SU-DHL-6 (cell line): ENCODE measurements around the gene ZNF618.

Experiments used
- H2AFZ ChIP-seq: fragments of 200-600 bp; sonication (generic); 2 replicates; pipeline ENCODE4 v1.6.1; 2014; ENCODE audit warnings: low read depth, mild to moderate bottlenecking, moderate library complexity, mixed read lengths, antibody characterized with exemption, low read length; ENCODE audit not compliant: severe bottlenecking
- H3F3A ChIP-seq: fragments of 200-600 bp; shearing (Covaris generic); 2 replicates; pipeline ENCODE4 v1.6.0; 2016; ENCODE audit warnings: antibody characterized with exemption, mild to moderate bottlenecking; ENCODE audit not compliant: insufficient read depth
- H3K27ac ChIP-seq: fragments of 200-600 bp; sonication (generic); 2 replicates; pipeline ENCODE4 v1.5.1; 2016; ENCODE audit warnings: low read depth, mild to moderate bottlenecking, low read length, moderate library complexity, mixed read lengths
- H3K27me3 ChIP-seq: fragments of 200-600 bp; sonication (generic), shearing (Covaris generic); 2 replicates; pipeline ENCODE4 v1.6.0; 2014; ENCODE audit warnings: mild to moderate bottlenecking, low read length
- H3K36me3 ChIP-seq: fragments of 200-600 bp; sonication (generic); 2 replicates; pipeline ENCODE4 v1.6.1; 2014; ENCODE audit warnings: mild to moderate bottlenecking, low read length, mixed read lengths
- H3K4me2 ChIP-seq: fragments of 300-600, 200-600 bp; shearing (Covaris generic), sonication (generic); 2 replicates; pipeline ENCODE4 v1.6.0; 2014; ENCODE audit warnings: low read length, low read depth, mild to moderate bottlenecking; ENCODE audit not compliant: poor library complexity, severe bottlenecking
- H3K4me3 ChIP-seq: fragments of 200-600 bp; sonication (generic); 2 replicates; pipeline ENCODE4 v1.5.1; 2014; ENCODE audit warnings: antibody characterized with exemption, low read length, mild to moderate bottlenecking, mixed read lengths; ENCODE audit not compliant: insufficient read depth, poor library complexity, severe bottlenecking
- H3K79me2 ChIP-seq: fragments of 200-600 bp; sonication (generic); 2 replicates; pipeline ENCODE4 v1.6.1; 2014; ENCODE audit warnings: mild to moderate bottlenecking, low read length, moderate library complexity; ENCODE audit not compliant: insufficient read depth
- H3K9ac ChIP-seq: fragments of 200-600 bp; sonication (generic); 2 replicates; pipeline ENCODE4 v1.7.0; 2014; ENCODE audit warnings: mild to moderate bottlenecking, low read length
- H3K9me2 ChIP-seq: fragments of 200-600 bp; sonication (generic); replicated peaks from 2 replicates; pipeline ENCODE4 v1.6.1; 2014; ENCODE audit warnings: low read length; ENCODE audit not compliant: insufficient read depth
- H3K9me3 ChIP-seq: fragments of 200-600 bp; sonication (generic); 2 replicates; pipeline ENCODE4 v1.6.1; 2014; ENCODE audit warnings: low read length, mixed read lengths; ENCODE audit not compliant: insufficient read depth
- H4K20me1 ChIP-seq: fragments of 200-600 bp; sonication (generic); 2 replicates; pipeline ENCODE4 v1.6.1; 2014; ENCODE audit warnings: low read depth, mild to moderate bottlenecking, antibody characterized with exemption, low read length, moderate library complexity, mixed read lengths
- EZH2phosphoT487 ChIP-seq: fragments of 200-600 bp; sonication (generic), shearing (Covaris generic); conservative IDR thresholded peaks from 2 replicates; pipeline ENCODE4 v1.6.1; 2018; ENCODE audit warnings: mild to moderate bottlenecking, antibody characterized with exemption, low read length, moderate library complexity, mixed read lengths
- TF ChIP-seq, protein P1 (sequence below): fragments of 200-600 bp; sonication (generic); IDR thresholded peaks from one replicate; pipeline ENCODE4 v1.5.1; 2017; ENCODE audit warnings: antibody characterized with exemption, mild to moderate bottlenecking, low read length, moderate library complexity; ENCODE audit not compliant: insufficient read depth, poor library complexity, severe bottlenecking

ZNF618 gene

DNA sequence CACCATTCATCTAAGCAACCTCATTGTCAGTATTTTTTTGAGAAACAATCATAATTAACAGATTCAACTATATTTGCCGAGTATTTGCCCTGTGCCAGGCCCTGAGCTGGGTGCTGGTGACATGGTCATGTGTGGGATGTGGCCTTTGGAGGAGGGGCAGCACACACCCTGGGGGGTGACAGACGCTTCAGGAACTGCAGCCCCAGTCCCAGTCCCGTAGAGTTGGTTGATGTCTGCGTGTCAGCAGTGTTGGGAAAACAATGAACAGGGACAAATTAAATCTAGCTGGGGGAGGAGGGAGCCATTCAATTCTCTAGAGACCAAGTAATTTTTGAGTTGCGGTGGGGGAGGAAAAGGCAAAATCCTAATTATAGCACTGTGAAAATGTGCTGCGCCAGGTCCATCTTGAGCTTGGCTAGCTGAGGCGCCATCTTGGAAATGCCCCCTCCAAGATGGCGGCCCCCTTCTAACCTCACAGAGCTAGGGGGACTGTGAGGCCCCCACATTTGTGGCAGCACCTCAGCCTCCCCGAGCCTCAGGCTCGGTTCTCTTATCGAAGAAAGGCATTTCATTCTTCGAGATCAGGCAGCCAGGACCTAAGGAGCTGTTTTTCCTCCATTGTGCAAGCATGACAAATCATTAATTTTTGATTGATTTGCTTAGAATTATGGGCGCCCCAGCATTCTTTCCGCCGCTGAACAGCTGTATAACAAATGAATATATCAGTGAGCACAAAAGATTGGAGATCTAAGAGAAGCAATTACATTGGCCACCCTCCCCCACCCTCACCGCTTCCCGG lies 87.8 kb downstream of the ZNF618 start:
- Histone ChIP-seq H3K79me2 (no peaks in the 10 kb centered on the region), H4K20me1 (no peaks in the 10 kb centered on the region), H3K36me3 (no peaks in the 10 kb centered on the region), H3K9ac (no peak overlapping the region), H3K4me3 (no peak overlapping the region), H3K9me2 (no peaks in the 10 kb centered on the region), H3K4me2 (no peak overlapping the region), H3K9me3 (no peaks in the 10 kb centered on the region), H2AFZ (no peak overlapping the region), H3K27ac (no peak overlapping the region), H3K27me3 (no peaks in the 10 kb centered on the region), H3F3A (no peaks in the 10 kb centered on the region)
- TF ChIP-seq, protein P1, sequence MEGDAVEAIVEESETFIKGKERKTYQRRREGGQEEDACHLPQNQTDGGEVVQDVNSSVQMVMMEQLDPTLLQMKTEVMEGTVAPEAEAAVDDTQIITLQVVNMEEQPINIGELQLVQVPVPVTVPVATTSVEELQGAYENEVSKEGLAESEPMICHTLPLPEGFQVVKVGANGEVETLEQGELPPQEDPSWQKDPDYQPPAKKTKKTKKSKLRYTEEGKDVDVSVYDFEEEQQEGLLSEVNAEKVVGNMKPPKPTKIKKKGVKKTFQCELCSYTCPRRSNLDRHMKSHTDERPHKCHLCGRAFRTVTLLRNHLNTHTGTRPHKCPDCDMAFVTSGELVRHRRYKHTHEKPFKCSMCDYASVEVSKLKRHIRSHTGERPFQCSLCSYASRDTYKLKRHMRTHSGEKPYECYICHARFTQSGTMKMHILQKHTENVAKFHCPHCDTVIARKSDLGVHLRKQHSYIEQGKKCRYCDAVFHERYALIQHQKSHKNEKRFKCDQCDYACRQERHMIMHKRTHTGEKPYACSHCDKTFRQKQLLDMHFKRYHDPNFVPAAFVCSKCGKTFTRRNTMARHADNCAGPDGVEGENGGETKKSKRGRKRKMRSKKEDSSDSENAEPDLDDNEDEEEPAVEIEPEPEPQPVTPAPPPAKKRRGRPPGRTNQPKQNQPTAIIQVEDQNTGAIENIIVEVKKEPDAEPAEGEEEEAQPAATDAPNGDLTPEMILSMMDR = no peak
- no peak for TF ChIP-seq EZH2phosphoT487

DNA sequence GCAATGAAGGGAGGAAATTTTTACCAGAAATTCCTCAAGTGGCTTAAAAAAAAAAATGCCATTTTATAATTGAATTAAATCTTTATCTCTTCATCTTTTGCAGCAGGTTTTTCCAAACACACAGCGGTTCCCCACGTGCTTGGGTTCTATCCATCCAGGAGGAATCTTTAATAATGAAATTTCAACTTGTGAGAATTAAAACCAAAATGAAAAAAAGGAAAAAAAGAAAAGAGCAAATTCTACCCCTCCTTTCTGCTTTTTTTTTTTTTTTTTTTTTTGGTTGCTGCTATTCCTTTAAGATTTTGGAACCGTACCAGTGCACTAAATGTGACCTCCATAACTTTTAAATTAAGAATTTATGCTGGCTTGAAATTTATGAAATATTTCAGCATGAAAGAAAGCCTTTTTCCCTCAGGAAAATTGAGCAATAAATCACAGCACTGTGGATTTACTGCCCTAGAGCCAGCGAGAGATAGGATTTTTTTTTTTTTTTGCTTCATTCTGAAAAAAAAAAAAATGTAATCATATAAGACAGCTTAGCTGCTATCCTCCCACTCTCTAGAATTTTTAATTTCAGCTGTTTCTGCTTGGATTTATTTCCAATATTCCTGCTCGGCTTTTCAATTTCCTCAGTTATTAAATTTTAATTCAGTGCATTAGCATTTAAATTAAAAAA lies 88.5 kb downstream of the ZNF618 start:
- Histone ChIP-seq H3K27ac (no peak overlapping the region), H3F3A (no peaks in the 10 kb centered on the region), H3K4me3 (no peak overlapping the region), H3K9me3 (no peaks in the 10 kb centered on the region), H3K9me2 (no peaks in the 10 kb centered on the region), H3K27me3 (no peaks in the 10 kb centered on the region), H3K79me2 (no peaks in the 10 kb centered on the region), H3K36me3 (no peaks in the 10 kb centered on the region), H3K4me2 (no peak overlapping the region), H2AFZ (no peak overlapping the region), H3K9ac (no peak overlapping the region), H4K20me1 (no peaks in the 10 kb centered on the region)
- no peak for TF ChIP-seq EZH2phosphoT487

DNA sequence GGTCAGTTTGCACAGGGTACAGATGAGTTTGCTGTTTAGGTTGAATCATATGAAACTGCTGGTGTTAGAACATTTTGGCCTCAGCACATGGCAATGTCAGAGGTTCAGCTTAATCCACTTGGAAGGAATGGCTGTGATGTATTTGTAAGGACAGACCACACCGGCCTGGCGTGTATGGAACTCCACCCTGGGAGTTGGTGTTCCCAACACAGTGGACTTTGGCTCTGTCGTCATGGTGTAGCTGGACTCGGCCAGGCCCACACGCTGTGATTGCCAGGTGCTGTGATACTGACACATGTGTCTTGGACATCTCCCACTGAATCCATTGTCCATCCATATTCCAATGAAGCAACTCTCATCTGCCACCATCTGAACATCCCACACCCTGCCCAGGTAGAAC lies 90.3 kb downstream of the ZNF618 start:
- Histone ChIP-seq H3K9me2 (no peaks in the 10 kb centered on the region), H3K36me3 (no peaks in the 10 kb centered on the region)
- TF ChIP-seq, protein P1 = no peak
- TF ChIP-seq EZH2phosphoT487 = no peak

DNA sequence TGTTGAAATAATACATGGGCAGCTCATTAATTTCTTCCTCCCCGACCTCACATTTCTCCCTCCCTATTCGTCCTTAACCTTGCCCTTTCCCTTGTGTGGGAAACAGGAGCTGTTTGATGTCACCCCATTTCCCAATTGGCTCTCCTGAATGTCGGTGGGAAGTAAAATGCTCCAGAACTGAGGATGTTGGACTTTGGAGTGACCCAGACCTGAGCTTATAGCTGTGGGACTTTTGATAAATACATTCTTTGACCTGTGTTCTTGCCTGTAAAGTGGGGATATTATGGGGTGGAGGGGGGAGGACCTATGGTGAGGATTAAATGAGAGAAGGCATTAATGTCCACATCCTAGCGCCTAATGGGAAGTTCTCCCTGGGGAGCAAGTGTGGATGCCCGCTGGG lies 91.3 kb downstream of the ZNF618 start:
- no peaks in the 10 kb centered on the region for H3K79me2 ChIP-seq
- H3K27ac ChIP-seq = no peak overlapping the region
- H3F3A ChIP-seq = no peaks in the 10 kb centered on the region
- no peaks in the 10 kb centered on the region for H3K27me3 ChIP-seq
- no peaks in the 10 kb centered on the region for H3K9me3 ChIP-seq
- TF ChIP-seq, protein P1 = no peak
- no peak for TF ChIP-seq EZH2phosphoT487
- no peak overlapping the region for H3K9ac ChIP-seq
- no peaks in the 10 kb centered on the region for H3K36me3 ChIP-seq
- H4K20me1 ChIP-seq = no peaks in the 10 kb centered on the region
- H3K4me3 ChIP-seq = no peak overlapping the region
- no peak overlapping the region for H3K4me2 ChIP-seq
- H3K9me2 ChIP-seq = no peaks in the 10 kb centered on the region
- H2AFZ ChIP-seq = no peak overlapping the region

More for the DNA sequence above, 90.3 kb downstream of the ZNF618 start:
- H3F3A ChIP-seq = no peaks in the 10 kb centered on the region
- no peaks in the 10 kb centered on the region for H3K79me2 ChIP-seq
- no peak overlapping the region for H3K4me2 ChIP-seq
- no peaks in the 10 kb centered on the region for H4K20me1 ChIP-seq
- no peak overlapping the region for H3K27ac ChIP-seq
- no peak overlapping the region for H2AFZ ChIP-seq
- H3K9ac ChIP-seq = no peak overlapping the region
- no peaks in the 10 kb centered on the region for H3K9me3 ChIP-seq
- H3K4me3 ChIP-seq = no peak overlapping the region
- no peaks in the 10 kb centered on the region for H3K27me3 ChIP-seq
